Measurements from ENCODE around the gene CFAP251. TPM values are rescaled to one million over a fixed set of nuclear protein-coding genes. Genes with fewer than 3 reads are reported as not detected.

CFAP251 gene
- total and polyA plus RNA-seq, 2 donors (not counting 3 experiments of a cell fraction or from before 2014, with no cell fraction given) = 3.3 to 4.0 TPM

DNA sequence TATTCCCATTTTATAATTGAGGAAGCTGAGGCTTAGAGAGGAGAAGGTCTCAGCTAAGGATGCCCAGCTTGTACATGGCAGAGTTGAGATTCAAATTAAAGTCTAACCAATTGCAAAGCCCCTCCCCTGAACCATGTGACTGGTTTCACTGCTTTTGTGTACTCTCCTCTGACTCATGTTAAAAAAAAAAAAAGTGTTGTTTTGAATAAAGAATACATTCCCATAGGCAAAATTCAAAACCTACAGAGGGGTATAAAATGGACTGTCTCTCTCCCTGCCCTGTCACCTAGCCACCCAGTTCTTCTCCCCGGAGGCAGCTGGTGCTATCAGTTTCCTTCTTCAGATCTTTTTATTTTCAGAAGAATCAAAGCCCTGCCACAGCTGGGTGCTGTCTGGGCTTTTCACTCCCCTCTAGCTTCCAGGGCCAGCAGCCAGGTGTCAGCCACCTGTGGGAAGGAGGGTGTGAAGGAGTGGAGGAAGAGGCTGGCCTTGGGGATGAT lies 24.4 kb upstream of the CFAP251 start:
- no TSS peak for BruUV-seq (replicated peaks)
- peak; percentile 74 for DNase-seq (ENCODE audit: low read depth, low spot score)
- Histone ChIP-seq H3K27me3 (ENCODE audit: control insufficient read depth in 2 of 2, insufficient read depth in 2 of 2, low read length in 2 of 2) (no peaks in the 10 kb centered on the region), H3K9me3 (replicated peaks; ENCODE audit: control insufficient read depth, insufficient read depth, low read length) (no peaks in the 10 kb centered on the region), H3K4me1 (ENCODE audit: control insufficient read depth, extremely low read depth, insufficient read depth, low read length) (peaks cover 15% of the 10 kb centered on the region), H3K4me2 (ENCODE audit: insufficient read depth, low read length) (no peak overlapping the region), H3K9ac (replicated peaks; ENCODE audit: extremely low read depth, insufficient read depth, low read length) (no peak overlapping the region), H3K4me3 (replicated peaks in 1 of 3; ENCODE audit: insufficient read depth in 1 of 3, low read depth in 1 of 3, low read length in 3 of 3) (no peak overlapping the region), H3K79me2 (ENCODE audit: control insufficient read depth, insufficient read depth, low read length) (peaks cover 47% of the 10 kb centered on the region), H3K27ac (ENCODE audit: insufficient read depth, low read depth, low read length) (peak overlapping the region; percentile 39), H3K9me1 (replicated peaks; ENCODE audit: control insufficient read depth, extremely low read depth, insufficient read depth, low read length) (no peaks in the 10 kb centered on the region), H3K36me3 (ENCODE audit: control insufficient read depth in 2 of 2, extremely low read depth in 1 of 2, insufficient read depth in 2 of 2, low read length in 2 of 2) (peaks cover 5 to 15% of the 10 kb centered on the region in 2 experiments), H2AFZ (ENCODE audit: low read depth, low read length) (no peak overlapping the region), H4K20me1 (replicated peaks; ENCODE audit: control insufficient read depth, extremely low read depth, insufficient read depth, low read length) (no peaks in the 10 kb centered on the region)
- intact Hi-C loops (cut with micrococcal nuclease) = no loop called here
- dilution Hi-C loops (cut with MboI; ENCODE audit: extremely low pct_ligation_motif_present, low sequenced_read_pairs) = no loop called here
- FAIRE-seq = peak; percentile 62
- TF ChIP-seq POLR2A (IDR thresholded peaks at IDR 0.05; ENCODE audit: low read depth, low read length) (no peak), JUN (IDR thresholded peaks at IDR 0.05; ENCODE audit: borderline replicate concordance, insufficient read depth, insufficient read length, low read depth) (peak; percentile 36), FOS (IDR thresholded peaks at IDR 0.05; ENCODE audit: borderline replicate concordance, insufficient read depth, low read length) (peak; percentile 54)
- ChIA-PET CTCF (interaction anchor here (0.6 to 7.4 kb wide), 7 partner anchors 22 to 134 kb away, joined by 3 to 101 read pairs (median 4); partner anchors contain the start of genes CFAP251 and RHOF), POLR2A (no interaction called here)

DNA sequence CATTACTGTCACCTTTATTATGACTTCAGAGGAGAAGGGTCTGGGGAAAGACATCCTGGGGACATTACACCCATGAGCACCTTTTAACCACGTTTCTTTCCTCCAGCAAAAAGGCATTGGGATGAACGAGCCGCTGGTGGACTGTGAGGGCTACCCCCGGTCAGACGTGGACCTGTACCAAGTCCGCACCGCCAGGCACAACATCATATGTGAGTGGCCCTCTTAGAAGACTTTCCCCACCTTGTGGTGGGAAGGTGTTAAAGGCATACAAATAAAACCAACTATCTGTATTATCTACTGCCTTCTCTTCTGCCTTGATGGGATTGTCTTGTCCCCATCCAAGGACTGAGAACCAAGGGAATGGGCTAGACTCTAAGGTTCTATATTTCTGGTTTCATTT lies 23.8 kb upstream of the CFAP251 start:
- no peak overlapping the region for H2AFZ ChIP-seq (ENCODE audit: low read depth, low read length)
- H3K4me2 ChIP-seq (ENCODE audit: insufficient read depth, low read length) = no peak overlapping the region
- no peak for TF ChIP-seq FOS (IDR thresholded peaks at IDR 0.05; ENCODE audit: borderline replicate concordance, insufficient read depth, low read length)
- no peak for TF ChIP-seq EZH2 (IDR thresholded peaks at IDR 0.05; ENCODE audit: borderline replicate concordance, low read depth, low read length, severe bottlenecking)
- TF ChIP-seq, protein P1, sequence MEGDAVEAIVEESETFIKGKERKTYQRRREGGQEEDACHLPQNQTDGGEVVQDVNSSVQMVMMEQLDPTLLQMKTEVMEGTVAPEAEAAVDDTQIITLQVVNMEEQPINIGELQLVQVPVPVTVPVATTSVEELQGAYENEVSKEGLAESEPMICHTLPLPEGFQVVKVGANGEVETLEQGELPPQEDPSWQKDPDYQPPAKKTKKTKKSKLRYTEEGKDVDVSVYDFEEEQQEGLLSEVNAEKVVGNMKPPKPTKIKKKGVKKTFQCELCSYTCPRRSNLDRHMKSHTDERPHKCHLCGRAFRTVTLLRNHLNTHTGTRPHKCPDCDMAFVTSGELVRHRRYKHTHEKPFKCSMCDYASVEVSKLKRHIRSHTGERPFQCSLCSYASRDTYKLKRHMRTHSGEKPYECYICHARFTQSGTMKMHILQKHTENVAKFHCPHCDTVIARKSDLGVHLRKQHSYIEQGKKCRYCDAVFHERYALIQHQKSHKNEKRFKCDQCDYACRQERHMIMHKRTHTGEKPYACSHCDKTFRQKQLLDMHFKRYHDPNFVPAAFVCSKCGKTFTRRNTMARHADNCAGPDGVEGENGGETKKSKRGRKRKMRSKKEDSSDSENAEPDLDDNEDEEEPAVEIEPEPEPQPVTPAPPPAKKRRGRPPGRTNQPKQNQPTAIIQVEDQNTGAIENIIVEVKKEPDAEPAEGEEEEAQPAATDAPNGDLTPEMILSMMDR (IDR thresholded peaks at IDR 0.05; ENCODE audit: extremely low read depth in 1 of 2, insufficient read depth in 1 of 2, low read depth in 1 of 2, low read length in 2 of 2) = peak; percentile 14 to 19
- no peak for TF ChIP-seq MYC (IDR thresholded peaks at IDR 0.05; ENCODE audit: low read depth, low read length)
- no peak for TF ChIP-seq POLR2AphosphoS5 (IDR thresholded peaks at IDR 0.05; ENCODE audit: insufficient read depth, low read depth, low read length)
- TF ChIP-seq GATA2 (IDR thresholded peaks at IDR 0.05; ENCODE audit: insufficient read depth, insufficient read length, low read depth, low read length) = no peak
- no peak for TF ChIP-seq POLR2A (IDR thresholded peaks at IDR 0.05; ENCODE audit: low read depth, low read length)
- TF ChIP-seq, protein P2, sequence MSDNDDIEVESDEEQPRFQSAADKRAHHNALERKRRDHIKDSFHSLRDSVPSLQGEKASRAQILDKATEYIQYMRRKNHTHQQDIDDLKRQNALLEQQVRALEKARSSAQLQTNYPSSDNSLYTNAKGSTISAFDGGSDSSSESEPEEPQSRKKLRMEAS (IDR thresholded peaks at IDR 0.05; ENCODE audit: insufficient read depth, insufficient read length) = no peak
- H3K4me3 ChIP-seq (replicated peaks in 1 of 3; ENCODE audit: insufficient read depth in 1 of 3, low read depth in 1 of 3, low read length in 3 of 3) = no peak overlapping the region
- intact Hi-C loops (cut with micrococcal nuclease) (no loop called here), dilution Hi-C loops (cut with MboI; ENCODE audit: extremely low pct_ligation_motif_present, low sequenced_read_pairs) (no loop called here)
- no peak for FAIRE-seq
- peaks cover 40% of the 10 kb centered on the region for H3K79me2 ChIP-seq (ENCODE audit: control insufficient read depth, insufficient read depth, low read length)
- no peaks in the 10 kb centered on the region for H3K27me3 ChIP-seq (ENCODE audit: control insufficient read depth in 2 of 2, insufficient read depth in 2 of 2, low read length in 2 of 2)
- peak; percentile 30 for DNase-seq (ENCODE audit: low read depth, low spot score)
- ChIA-PET CTCF (interaction anchor here (1.3 to 7.4 kb wide), 2 partner anchors 83 to 99 kb away, joined by 5 to 101 read pairs; partner anchors contain the start of gene RHOF), POLR2A (no interaction called here)
- BruUV-seq (replicated peaks) = no TSS peak
- no peak overlapping the region for H3K9ac ChIP-seq (replicated peaks; ENCODE audit: extremely low read depth, insufficient read depth, low read length)
- peaks cover 11% of the 10 kb centered on the region for H3K4me1 ChIP-seq (ENCODE audit: control insufficient read depth, extremely low read depth, insufficient read depth, low read length)
- no peaks in the 10 kb centered on the region for H3K9me3 ChIP-seq (replicated peaks; ENCODE audit: control insufficient read depth, insufficient read depth, low read length)
- peaks cover 10 to 21% of the 10 kb centered on the region in 2 experiments for H3K36me3 ChIP-seq (ENCODE audit: control insufficient read depth in 2 of 2, extremely low read depth in 1 of 2, insufficient read depth in 2 of 2, low read length in 2 of 2)
- no peaks in the 10 kb centered on the region for H3K9me1 ChIP-seq (replicated peaks; ENCODE audit: control insufficient read depth, extremely low read depth, insufficient read depth, low read length)
- no peaks in the 10 kb centered on the region for H4K20me1 ChIP-seq (replicated peaks; ENCODE audit: control insufficient read depth, extremely low read depth, insufficient read depth, low read length)
- H3K27ac ChIP-seq (ENCODE audit: insufficient read depth, low read depth, low read length) = no peak overlapping the region
